WTC11 (cell line): ENCODE results near the gene LMOD1. TPM values are rescaled to one million over a fixed set of nuclear protein-coding genes. Genes with fewer than 3 reads are reported as not detected.

Source experiments
- ATAC-seq: fragments of 200-7000 bp; cut with Tn5 transposase; 2 replicates; pipeline ENCODE4 v1.10.0; 2021; ENCODE audit warnings: mild to moderate bottlenecking, moderate library complexity
- CTCF ChIA-PET: fragments of 300-600 bp; sonication (Branson Sonifier 250); formaldehyde crosslinking; loops from one replicate; lab custom pipeline; 2021; ENCODE audit warnings: antibody characterized with exemption; lab: Charles Lee
- POLR2A ChIA-PET: fragments of 350-600 bp; sonication (Branson Sonifier 250); formaldehyde crosslinking; loops from one replicate; lab custom pipeline; 2021; ENCODE audit warnings: antibody characterized with exemption; lab: Charles Lee
- DNase-seq: peaks from one replicate; pipeline ENCODE4 v3.0.0; 2021; ENCODE audit warnings: low spot score
- H3K27ac Mint-ChIP-seq: 2 replicates; pipeline ENCODE4 v1.8.0; 2021; ENCODE audit warnings: mixed read lengths
- H3K27me3 Mint-ChIP-seq: 2 replicates; pipeline ENCODE4 v1.8.0; 2021; ENCODE audit warnings: low read depth, mild to moderate bottlenecking, moderate library complexity, mixed read lengths
- H3K36me3 Mint-ChIP-seq: 2 replicates; pipeline ENCODE4 v1.8.0; 2021; ENCODE audit warnings: mixed read lengths
- H3K4me1 Mint-ChIP-seq: 2 replicates; pipeline ENCODE4 v1.8.0; 2022; ENCODE audit warnings: mixed read lengths
- H3K4me3 Mint-ChIP-seq: 2 replicates; pipeline ENCODE4 v1.8.0; 2021; ENCODE audit warnings: mild to moderate bottlenecking, moderate library complexity, mixed read lengths
- H3K9me3 Mint-ChIP-seq: 2 replicates; pipeline ENCODE4 v1.8.0; 2021; ENCODE audit warnings: mixed read lengths
- AR ChIP-seq: fragments of 250-450 bp; sonication (Bioruptor Pico); IDR thresholded peaks from 2 replicates; pipeline ENCODE4 v1.9.0; 2021; ENCODE audit warnings: mild to moderate bottlenecking
- CBFB ChIP-seq: sonication (generic); formaldehyde crosslinking; IDR thresholded peaks from 2 replicates; pipeline ENCODE4 v1.8.1; 2022; ENCODE audit warnings: mild to moderate bottlenecking, low read depth, missing genetic modification reagents
- CREM ChIP-seq: sonication (generic); formaldehyde crosslinking; IDR thresholded peaks from 2 replicates; pipeline ENCODE4 v1.8.1; 2022; ENCODE audit warnings: mild to moderate bottlenecking, missing genetic modification reagents, moderate library complexity
- CTCF ChIP-seq: fragments of 200-600 bp; IDR thresholded peaks from 2 replicates; pipeline ENCODE4 v1.8.0; 2022; ENCODE audit warnings: antibody characterized with exemption
- E2F5 ChIP-seq: sonication (generic); formaldehyde crosslinking; IDR thresholded peaks from 2 replicates; pipeline ENCODE4 v1.8.1; 2022; ENCODE audit warnings: mild to moderate bottlenecking, moderate library complexity, missing genetic modification reagents
- ETV6 ChIP-seq: sonication (generic); formaldehyde crosslinking; IDR thresholded peaks from 2 replicates; pipeline ENCODE4 v1.8.1; 2022; ENCODE audit warnings: mild to moderate bottlenecking, missing genetic modification reagents
- FOXJ3 ChIP-seq: sonication (generic); formaldehyde crosslinking; IDR thresholded peaks from 2 replicates; pipeline ENCODE4 v1.9.0; 2021; ENCODE audit warnings: missing genetic modification reagents, mild to moderate bottlenecking, borderline replicate concordance
- FOXK1 ChIP-seq: sonication (generic); formaldehyde crosslinking; IDR thresholded peaks from 2 replicates; pipeline ENCODE4 v1.8.0; 2022; ENCODE audit warnings: mild to moderate bottlenecking, moderate library complexity, missing genetic modification reagents
- FOXP1 ChIP-seq: sonication (generic); formaldehyde crosslinking; IDR thresholded peaks from 2 replicates; pipeline ENCODE4 v1.8.0; 2022; ENCODE audit warnings: missing genetic modification reagents, mild to moderate bottlenecking, moderate library complexity, borderline replicate concordance
- JAZF1 ChIP-seq: fragments of 250-450 bp; sonication (Bioruptor Pico); IDR thresholded peaks from 2 replicates; pipeline ENCODE4 v1.9.0; 2021; ENCODE audit warnings: moderate library complexity, mild to moderate bottlenecking, inconsistent platforms
- SMAD3 ChIP-seq: sonication (generic); formaldehyde crosslinking; IDR thresholded peaks from 2 replicates; pipeline ENCODE4 v1.8.0; 2022; ENCODE audit warnings: missing genetic modification reagents, mild to moderate bottlenecking, borderline replicate concordance
- SP1 ChIP-seq: sonication (generic); formaldehyde crosslinking; conservative IDR thresholded peaks from 2 replicates; pipeline ENCODE4 v1.8.1; 2022; ENCODE audit warnings: missing genetic modification reagents
- ZSCAN18 ChIP-seq: fragments of 250-450 bp; sonication (Bioruptor Pico); IDR thresholded peaks from 2 replicates; pipeline ENCODE4 v2.1.2; 2022; ENCODE audit warnings: mild to moderate bottlenecking, moderate library complexity
- total RNA-seq: library from RNA; stranded (reverse); gene quantifications from 3 replicates; pipeline ENCODE4 v1.2.3, GENCODE V29; 2021

LMOD1 gene
- total RNA-seq, 1 experiment from 2014 or later: 1.5 TPM

- Mint-ChIP-seq H3K4me3 (peak overlapping the region; percentile 94), H3K4me1 (peaks cover 25% of the 10 kb centered on the region), H3K36me3 (0 out of 2 replicates have a peak, but pooled peaks cover 2% of the 10 kb centered on the region), H3K27ac (peak overlapping the region; percentile 84; the same call in 1 of the 2 replicates), H3K27me3 (peaks cover 8% of the 10 kb centered on the region), H3K9me3 (no peaks in the 10 kb centered on the region)
- ATAC-seq: peak; percentile 68
- TF ChIP-seq AR (CRISPR knock-in tag) (no peak), FOXP1 (CRISPR knock-in tag) (no peak), SMAD3 (CRISPR knock-in tag) (no peak), FOXK1 (CRISPR knock-in tag) (no peak), FOXJ3 (CRISPR knock-in tag) (no peak), ZSCAN18 (no peak), JAZF1 (CRISPR knock-in tag) (no peak), CTCF (no peak), ETV6 (no peak), E2F5 (no peak), CBFB (CRISPR knock-in tag) (no peak), SP1 (CRISPR knock-in tag) (no peak)
- ChIA-PET CTCF (interaction anchor here (0.6 to 2.7 kb wide), 8 partner anchors 9 to 262 kb away, joined by 3 to 26 read pairs (median 4); no protein-coding TSS in a partner anchor), POLR2A (interaction anchor here (1.0 to 1.2 kb wide), 2 partner anchors 41 to 86 kb away, joined by 3 read pairs; no protein-coding TSS in a partner anchor)
- peak; percentile 73 for DNase-seq
Measured at GRCh38 chr1:201982082-201982622, 35.8 kb upstream of the LMOD1 start.

- CTCF ChIA-PET: interaction anchor here (0.9 to 3.8 kb wide), 3 partner anchors 29 to 89 kb away, joined by 3 to 64 read pairs (median 7); no protein-coding TSS in a partner anchor
- POLR2A ChIA-PET: no interaction called here
- ATAC-seq (no peak), DNase-seq (no peak)
- Mint-ChIP-seq H3K36me3 (peaks cover 48% of the 10 kb centered on the region), H3K27me3 (no peaks in the 10 kb centered on the region), H3K9me3 (no peaks in the 10 kb centered on the region), H3K27ac (no peak overlapping the region), H3K4me1 (no peaks in the 10 kb centered on the region), H3K4me3 (no peak overlapping the region)
- TF ChIP-seq CREM (CRISPR knock-in tag): no peak
- TF ChIP-seq FOXP1 (CRISPR knock-in tag): no peak
Measured at GRCh38 chr1:201970334-201971159, 24.2 kb upstream of the LMOD1 start.
